HepG2 (cell line): ENCODE data around the gene CACTIN. TPM values are rescaled to one million over a fixed set of nuclear protein-coding genes. Genes with fewer than 3 reads are reported as not detected.
A peak's percentile ranks its signal among the peaks of the same experiment; 100 is the strongest.

Experiments used
- IKZF5 ChIP-seq: IDR thresholded peaks from 2 replicates; pipeline ENCODE4 v1.6.1; 2018; ENCODE audit warnings: missing genetic modification reagents, mild to moderate bottlenecking, missing compliant biosample characterization
- KDM3A ChIP-seq: IDR thresholded peaks from 2 replicates; pipeline ENCODE4 v1.6.1; 2018; ENCODE audit warnings: low read depth, missing compliant biosample characterization
- MXD1 ChIP-seq: sonication (generic); formaldehyde crosslinking; IDR thresholded peaks from 2 replicates; pipeline ENCODE4 v1.4.0; 2020; ENCODE audit warnings: mild to moderate bottlenecking, missing genetic modification reagents
- PHB2 ChIP-seq: fragments of 450-650 bp; IDR thresholded peaks from 2 replicates; pipeline ENCODE4 v1.6.1; 2018; ENCODE audit not compliant: partially characterized antibody
- PITX1 ChIP-seq: sonication (generic); formaldehyde crosslinking; IDR thresholded peaks from 2 replicates; pipeline ENCODE4 v1.5.1; 2020; ENCODE audit warnings: mild to moderate bottlenecking, missing genetic modification reagents
- POLR2G ChIP-seq: fragments of 200-400 bp; formaldehyde crosslinking; IDR thresholded peaks from 2 replicates; pipeline ENCODE4 v1.6.1; 2018; ENCODE audit warnings: mild to moderate bottlenecking, low read depth, low read length, moderate library complexity
- RAD21 ChIP-seq: fragments of 450-650 bp; formaldehyde crosslinking; IDR thresholded peaks from 2 replicates; pipeline ENCODE4 v1.5.0; 2020; ENCODE audit warnings: mild to moderate bottlenecking
- RXRA ChIP-seq: sonication (generic); formaldehyde crosslinking; IDR thresholded peaks from 2 replicates; pipeline ENCODE4 v1.5.1; 2020; ENCODE audit warnings: missing genetic modification reagents
- SOX5 ChIP-seq: IDR thresholded peaks from 2 replicates; pipeline ENCODE4 v1.6.1; 2016; ENCODE audit warnings: borderline replicate concordance
- ZNF232 ChIP-seq: sonication (generic); formaldehyde crosslinking; IDR thresholded peaks from 2 replicates; pipeline ENCODE4 v1.4.0; 2020; ENCODE audit warnings: missing genetic modification reagents, borderline replicate concordance
- ZNF276 ChIP-seq: sonication (generic); formaldehyde crosslinking; IDR thresholded peaks from 2 replicates; pipeline ENCODE4 v1.4.0; 2020; ENCODE audit warnings: mild to moderate bottlenecking, low read depth, missing genetic modification reagents
- ZNF574 ChIP-seq: sonication (generic); formaldehyde crosslinking; IDR thresholded peaks from 2 replicates; pipeline ENCODE4 v1.4.0; 2020; ENCODE audit warnings: missing genetic modification reagents
- ZNF616 ChIP-seq: sonication (generic); formaldehyde crosslinking; IDR thresholded peaks from 2 replicates; pipeline ENCODE4 v1.5.0; 2020; ENCODE audit warnings: low read depth, mild to moderate bottlenecking, missing genetic modification reagents
- ZNF784 ChIP-seq: sonication (generic); formaldehyde crosslinking; IDR thresholded peaks from 2 replicates; pipeline ENCODE4 v1.5.1; 2020; ENCODE audit warnings: missing genetic modification reagents, mild to moderate bottlenecking, borderline replicate concordance
- polyA plus RNA-seq, 8 experiments: library from polyadenylated mRNA; depleted of rRNA in 3 of 8; stranded (reverse) in 7 of 8; unstranded in 1 of 8; fragments of >200 nt; fragmentation: Illumina TruSeq in 4 of 8; extraction: Trizol in 4 of 8; gene quantifications; 2 replicates each; pipeline versions ENCODE4 v1.2.1 to v1.2.3, GENCODE V29; 2011 to 2016; ENCODE audit warnings: low read depth in 4 of 8, missing spikeins in 1 of 8, mixed read lengths in 1 of 8; ENCODE audit not compliant: insufficient read depth in 1 of 8
- total RNA-seq, 5 experiments: library from RNA; depleted of rRNA; stranded (reverse); fragments of >200 nt; fragmentation: Illumina TruSeq; extraction: Trizol; gene quantifications; 2 replicates each; pipeline ENCODE4 v1.2.3, GENCODE V29; 2016; ENCODE audit warnings: low read depth in 1 of 5
- TF ChIP-seq, protein P1 (sequence below): sonication (generic); formaldehyde crosslinking; IDR thresholded peaks from 2 replicates; pipeline ENCODE4 v1.4.0; 2020; ENCODE audit warnings: missing genetic modification reagents

CACTIN gene
- total and polyA plus RNA-seq, 2 of the 13 experiments (the other 11 are each of a cell fraction or from before 2014, with no cell fraction given), result 10.0 to 16.6 TPM

DNA sequence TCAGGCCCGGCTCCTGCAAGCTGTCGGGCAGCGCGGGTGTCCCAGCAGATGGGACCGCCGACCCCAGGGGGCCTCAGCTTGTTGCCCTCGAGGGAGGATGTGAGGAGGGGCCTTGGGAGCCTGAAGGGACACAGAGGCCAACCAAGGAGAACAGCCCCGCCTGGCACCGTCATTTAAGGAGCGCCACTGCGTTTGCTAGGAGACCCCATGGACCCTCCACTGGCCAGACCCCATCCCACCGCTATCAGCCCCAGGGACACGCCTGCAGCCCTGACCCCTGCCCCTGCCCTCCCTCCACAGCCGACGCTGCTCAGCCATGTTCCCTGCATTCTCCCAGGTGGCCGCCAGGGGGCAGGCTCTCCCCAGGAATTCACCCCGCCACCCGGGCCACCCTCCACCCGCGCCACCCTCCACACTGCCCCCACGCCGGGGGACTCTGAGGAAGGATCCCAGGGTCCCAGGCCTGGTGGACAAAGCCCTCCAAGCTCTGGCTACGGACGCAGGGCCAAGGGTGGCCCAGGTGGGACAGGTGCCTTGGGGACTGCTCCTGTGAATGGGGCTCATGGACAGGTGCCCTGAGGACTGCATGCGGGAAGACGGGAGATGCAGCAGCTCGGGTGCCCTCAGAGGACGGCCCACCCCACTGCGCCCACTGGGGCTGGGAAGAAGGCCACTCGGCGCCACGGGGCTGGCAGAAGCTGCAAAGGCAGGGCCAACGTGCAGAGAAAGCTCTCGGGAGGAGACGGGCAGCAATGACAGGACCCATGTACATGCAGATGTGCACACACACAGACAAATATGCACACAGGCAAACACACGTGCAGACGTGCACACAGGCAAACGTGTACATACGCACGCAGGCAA, 39.3 kb upstream of the CACTIN start (continued):
- TF ChIP-seq IKZF5 (CRISPR knock-in tag) (0 out of 2 replicates have a peak, but pooled peaks have one; percentile 38), SOX5 (no peak), PHB2 (no peak), ZNF616 (CRISPR knock-in tag) (0 out of 2 replicates have a peak, but pooled peaks have one; percentile 38), KDM3A (0 out of 2 replicates have a peak, but pooled peaks have one; percentile 24), POLR2G (no peak), ZNF784 (CRISPR knock-in tag) (peak; percentile 75; the same call in 1 of the 2 replicates), MXD1 (CRISPR knock-in tag) (no peak), ZNF574 (CRISPR knock-in tag) (no peak), RAD21 (CRISPR knock-in tag) (peak; percentile 93), RXRA (CRISPR knock-in tag) (no peak), ZNF276 (CRISPR knock-in tag) (0 out of 2 replicates have a peak, but pooled peaks have one; percentile 5), PITX1 (CRISPR knock-in tag) (peak; percentile 37; the same call in 1 of the 2 replicates), ZNF232 (CRISPR knock-in tag) (no peak)
- TF ChIP-seq, protein P1, sequence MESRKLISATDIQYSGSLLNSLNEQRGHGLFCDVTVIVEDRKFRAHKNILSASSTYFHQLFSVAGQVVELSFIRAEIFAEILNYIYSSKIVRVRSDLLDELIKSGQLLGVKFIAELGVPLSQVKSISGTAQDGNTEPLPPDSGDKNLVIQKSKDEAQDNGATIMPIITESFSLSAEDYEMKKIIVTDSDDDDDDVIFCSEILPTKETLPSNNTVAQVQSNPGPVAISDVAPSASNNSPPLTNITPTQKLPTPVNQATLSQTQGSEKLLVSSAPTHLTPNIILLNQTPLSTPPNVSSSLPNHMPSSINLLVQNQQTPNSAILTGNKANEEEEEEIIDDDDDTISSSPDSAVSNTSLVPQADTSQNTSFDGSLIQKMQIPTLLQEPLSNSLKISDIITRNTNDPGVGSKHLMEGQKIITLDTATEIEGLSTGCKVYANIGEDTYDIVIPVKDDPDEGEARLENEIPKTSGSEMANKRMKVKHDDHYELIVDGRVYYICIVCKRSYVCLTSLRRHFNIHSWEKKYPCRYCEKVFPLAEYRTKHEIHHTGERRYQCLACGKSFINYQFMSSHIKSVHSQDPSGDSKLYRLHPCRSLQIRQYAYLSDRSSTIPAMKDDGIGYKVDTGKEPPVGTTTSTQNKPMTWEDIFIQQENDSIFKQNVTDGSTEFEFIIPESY (CRISPR knock-in tag), result peak; percentile 71; the same call in 1 of the 2 replicates
